ENCODE data around the gene EXOC4.

DNA sequence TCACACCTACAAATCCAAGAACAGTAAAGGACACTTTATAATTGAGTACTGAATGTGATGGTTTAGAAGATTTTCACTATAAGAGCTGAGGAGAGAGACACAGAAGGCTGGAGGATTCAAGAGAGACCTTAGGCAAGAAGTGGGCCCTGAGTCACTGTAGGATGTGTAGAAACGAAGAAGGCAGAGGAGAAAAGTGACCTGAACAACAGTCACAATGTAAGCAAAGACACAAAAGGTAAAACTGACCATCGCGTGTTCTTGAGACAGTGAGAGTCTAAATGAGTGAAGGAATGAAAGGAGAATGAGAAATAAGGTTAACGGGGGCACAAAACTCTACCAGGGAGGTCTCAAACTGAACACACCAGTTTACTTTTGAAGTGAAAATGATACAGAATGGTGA is 576.0 kb downstream of the EXOC4 start:
- no peak for TF ChIP-seq ZNF274 (IDR thresholded peaks at IDR 0.05; ENCODE audit: low read depth, low read length)
- TF ChIP-seq YY1 (IDR thresholded peaks at IDR 0.05; ENCODE audit: insufficient read depth, insufficient read length) = no peak
- TF ChIP-seq SUZ12 (IDR thresholded peaks at IDR 0.05; ENCODE audit: extremely low read depth, insufficient read depth, insufficient read length) = no peak

Data from NT2/D1 (cell line).